HepG2 (cell line): ENCODE results near the gene MMP25. TPM values are rescaled to one million over a fixed set of nuclear protein-coding genes. Genes with fewer than 3 reads are reported as not detected.

ENCODE experiments used
- MEF2D ChIP-seq: sonication (generic); formaldehyde crosslinking; IDR thresholded peaks from 2 replicates; pipeline ENCODE4 v1.5.1; 2020; ENCODE audit warnings: mild to moderate bottlenecking, missing genetic modification reagents
- PATZ1 ChIP-seq: sonication (generic); formaldehyde crosslinking; IDR thresholded peaks from 2 replicates; pipeline ENCODE4 v1.4.0; 2020; ENCODE audit warnings: missing genetic modification reagents
- TRAFD1 ChIP-seq: sonication (generic); formaldehyde crosslinking; IDR thresholded peaks from 2 replicates; pipeline ENCODE4 v1.5.1; 2020; ENCODE audit warnings: missing genetic modification reagents, mild to moderate bottlenecking, borderline replicate concordance
- U2AF2 ChIP-seq: fragments of 200-400 bp; formaldehyde crosslinking; IDR thresholded peaks from 2 replicates; pipeline ENCODE4 v1.6.1; 2017; ENCODE audit warnings: low read depth, mild to moderate bottlenecking, low read length
- YY1 ChIP-seq: IDR thresholded peaks from 2 replicates; pipeline ENCODE4 v1.6.1; 2011; ENCODE audit warnings: low read length, low read depth, moderate library complexity, mild to moderate bottlenecking; ENCODE audit not compliant: insufficient read depth, insufficient replicate concordance
- ZNF160 ChIP-seq: sonication (generic); formaldehyde crosslinking; IDR thresholded peaks from 2 replicates; pipeline ENCODE4 v1.8.0; 2022; ENCODE audit warnings: mild to moderate bottlenecking, inconsistent platforms, missing genetic modification reagents
- ZNF367 ChIP-seq: sonication (generic); formaldehyde crosslinking; IDR thresholded peaks from 2 replicates; pipeline ENCODE4 v1.4.0; 2020; ENCODE audit warnings: missing genetic modification reagents, borderline replicate concordance
- ZNF605 ChIP-seq: sonication (generic); formaldehyde crosslinking; IDR thresholded peaks from 2 replicates; pipeline ENCODE4 v1.8.0; 2022; ENCODE audit warnings: mild to moderate bottlenecking, missing genetic modification reagents
- ZZZ3 ChIP-seq: sonication (generic); formaldehyde crosslinking; IDR thresholded peaks from 2 replicates; pipeline ENCODE4 v1.4.0; 2020; ENCODE audit warnings: missing genetic modification reagents, mild to moderate bottlenecking, borderline replicate concordance
- polyA plus RNA-seq, 8 experiments: library from polyadenylated mRNA; depleted of rRNA in 3 of 8; stranded (reverse) in 7 of 8; unstranded in 1 of 8; fragments of >200 nt; fragmentation: Illumina TruSeq in 4 of 8; extraction: Trizol in 4 of 8; gene quantifications; 2 replicates each; pipeline versions ENCODE4 v1.2.1 to v1.2.3, GENCODE V29; 2011 to 2016; ENCODE audit warnings: low read depth in 4 of 8, missing spikeins in 1 of 8, mixed read lengths in 1 of 8; ENCODE audit not compliant: insufficient read depth in 1 of 8
- total RNA-seq, 5 experiments: library from RNA; depleted of rRNA; stranded (reverse); fragments of >200 nt; fragmentation: Illumina TruSeq; extraction: Trizol; gene quantifications; 2 replicates each; pipeline ENCODE4 v1.2.3, GENCODE V29; 2016; ENCODE audit warnings: low read depth in 1 of 5

Gene MMP25
- total and polyA plus RNA-seq, 2 of the 13 experiments (the other 11 are each of a cell fraction or from before 2014, with no cell fraction given) = 0.04 to 0.08 TPM

- 0 out of 2 replicates have a peak, but pooled peaks have one; percentile 53 for TF ChIP-seq TRAFD1 (CRISPR knock-in tag)
- TF ChIP-seq YY1 = peak; percentile 13
- TF ChIP-seq MEF2D (CRISPR knock-in tag) = no peak
- TF ChIP-seq U2AF2 = no peak
- peak; percentile 29 for TF ChIP-seq PATZ1 (CRISPR knock-in tag)
- 0 out of 2 replicates have a peak, but pooled peaks have one; percentile 19 for TF ChIP-seq ZZZ3 (CRISPR knock-in tag)
- TF ChIP-seq ZNF367 (CRISPR knock-in tag) = peak; percentile 78; the same call in 1 of the 2 replicates
- TF ChIP-seq ZNF160 (CRISPR knock-in tag) = 0 out of 2 replicates have a peak, but pooled peaks have one; percentile 11
- 0 out of 2 replicates have a peak, but pooled peaks have one; percentile 18 for TF ChIP-seq ZNF605 (CRISPR knock-in tag)
These were observed 23.5 kb upstream of the MMP25 start (continued) for GRCh38 chr16:3022684-3023414.
